HL-60 (cell line): ENCODE data around the gene FMN1.

Source experiments
- POLR2AphosphoS5 ChIP-seq: IDR thresholded peaks from 2 replicates; pipeline ENCODE4 v1.6.1; 2012; ENCODE audit warnings: low read depth
- SPI1 ChIP-seq: IDR thresholded peaks from 2 replicates; pipeline ENCODE4 v1.6.1; 2012; ENCODE audit warnings: low read depth, mild to moderate bottlenecking, borderline replicate concordance
- TF ChIP-seq, protein P1 (sequence below): IDR thresholded peaks from one replicate; pipeline ENCODE4 v1.5.1; 2011; ENCODE audit warnings: low read length, control low read depth, inconsistent platforms; ENCODE audit not compliant: insufficient read depth

DNA sequence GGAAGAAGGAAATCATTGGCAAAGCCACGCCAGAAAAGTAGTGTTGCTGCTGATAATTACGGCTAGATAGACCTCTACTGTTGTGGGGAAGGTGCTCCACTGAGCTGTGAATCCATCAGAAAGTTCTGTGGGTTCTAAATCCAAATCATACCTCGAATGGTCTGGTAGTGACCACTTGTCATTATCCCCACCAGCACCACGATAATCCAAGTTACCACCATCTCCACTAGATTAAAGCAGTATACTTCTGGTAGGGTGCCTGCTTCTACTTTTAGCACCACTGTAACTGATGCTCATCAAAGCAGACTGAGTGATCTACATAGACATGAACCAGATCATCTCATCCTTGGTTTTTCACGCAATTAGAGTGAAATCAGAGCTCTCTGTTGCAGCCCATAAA lies 185.5 kb downstream of the FMN1 start:
- TF ChIP-seq, protein P1, sequence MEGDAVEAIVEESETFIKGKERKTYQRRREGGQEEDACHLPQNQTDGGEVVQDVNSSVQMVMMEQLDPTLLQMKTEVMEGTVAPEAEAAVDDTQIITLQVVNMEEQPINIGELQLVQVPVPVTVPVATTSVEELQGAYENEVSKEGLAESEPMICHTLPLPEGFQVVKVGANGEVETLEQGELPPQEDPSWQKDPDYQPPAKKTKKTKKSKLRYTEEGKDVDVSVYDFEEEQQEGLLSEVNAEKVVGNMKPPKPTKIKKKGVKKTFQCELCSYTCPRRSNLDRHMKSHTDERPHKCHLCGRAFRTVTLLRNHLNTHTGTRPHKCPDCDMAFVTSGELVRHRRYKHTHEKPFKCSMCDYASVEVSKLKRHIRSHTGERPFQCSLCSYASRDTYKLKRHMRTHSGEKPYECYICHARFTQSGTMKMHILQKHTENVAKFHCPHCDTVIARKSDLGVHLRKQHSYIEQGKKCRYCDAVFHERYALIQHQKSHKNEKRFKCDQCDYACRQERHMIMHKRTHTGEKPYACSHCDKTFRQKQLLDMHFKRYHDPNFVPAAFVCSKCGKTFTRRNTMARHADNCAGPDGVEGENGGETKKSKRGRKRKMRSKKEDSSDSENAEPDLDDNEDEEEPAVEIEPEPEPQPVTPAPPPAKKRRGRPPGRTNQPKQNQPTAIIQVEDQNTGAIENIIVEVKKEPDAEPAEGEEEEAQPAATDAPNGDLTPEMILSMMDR, result no peak
- TF ChIP-seq POLR2AphosphoS5 (no peak), SPI1 (no peak)
